NCI-H345 treated with DMSO at 0.1 percent for 48 hours (cell line): ENCODE data around the gene SDR9C7.
"Not testable (repeated sequence)": the region's sequence is repeated elsewhere in the genome, so short reads cannot be mapped to it uniquely, and the experiment has no call there.

Experiments used
- DNase-seq: peaks from one replicate; lab custom pipeline; 2025; ENCODE audit not compliant: unreplicated experiment; lab: John Stamatoyannopoulos, UW

SDR9C7 gene

GRCh38 chr12:56933826-56934625 is at the start of gene SDR9C7:
TSS of gene SDR9C7 (minus strand) at chr12:56934408. CDS start at chr12:56934261, 147 bp downstream.
- no peak for DNase-seq

GRCh38 chr12:56983386-56983785 is 49.2 kb upstream of the SDR9C7 start:
- DNase-seq, result no peak

- DNase-seq, result not testable (repeated sequence)
Observed at GRCh38 chr12:56982578-56983236, 48.5 kb upstream of the SDR9C7 start.

GRCh38 chr12:56980941-56981530 is 46.8 kb upstream of the SDR9C7 start:
- DNase-seq, result no peak

- DNase-seq, result no peak
Observed at GRCh38 chr12:56980268-56980667, 46.1 kb upstream of the SDR9C7 start.

- DNase-seq, result no peak
Observed at GRCh38 chr12:56979628-56980027, 45.4 kb upstream of the SDR9C7 start.

GRCh38 chr12:56978397-56979138 is 44.4 kb upstream of the SDR9C7 start:
- no peak for DNase-seq

- DNase-seq, result not testable (repeated sequence)
Observed at GRCh38 chr12:56977361-56977760, 43.2 kb upstream of the SDR9C7 start.

GRCh38 chr12:56974224-56974623 is 40.0 kb upstream of the SDR9C7 start:
- not testable (repeated sequence) for DNase-seq

- not testable (repeated sequence) for DNase-seq
Observed at GRCh38 chr12:56968910-56969309, 34.7 kb upstream of the SDR9C7 start.

GRCh38 chr12:56965997-56966642 is 31.9 kb upstream of the SDR9C7 start:
- DNase-seq, result not testable (repeated sequence)

GRCh38 chr12:56965124-56965523 is 30.9 kb upstream of the SDR9C7 start:
- DNase-seq, result not testable (repeated sequence)

- not testable (repeated sequence) for DNase-seq
Observed at GRCh38 chr12:56963557-56963956, 29.3 kb upstream of the SDR9C7 start.

GRCh38 chr12:56962247-56962646 is 28.0 kb upstream of the SDR9C7 start:
- not testable (repeated sequence) for DNase-seq

GRCh38 chr12:56958422-56958821 is 24.2 kb upstream of the SDR9C7 start:
- DNase-seq, result no peak

GRCh38 chr12:56957229-56958052 is 23.2 kb upstream of the SDR9C7 start, which contains the start of gene RDH16:
TSS of gene RDH16 (minus strand) at chr12:56957608. CDS start at chr12:56957462, 146 bp downstream.
- DNase-seq, result no peak

GRCh38 chr12:56955631-56956256 is 21.5 kb upstream of the SDR9C7 start:
- DNase-seq, result no peak

GRCh38 chr12:56954958-56955355 is 20.7 kb upstream of the SDR9C7 start:
- no peak for DNase-seq
